OCI-LY1 (cell line): Measurements from ENCODE around the gene DNAAF8.

Experiments
- H2AFZ ChIP-seq: fragments of 200-600 bp; sonication (generic), shearing (Covaris generic); 2 replicates; pipeline ENCODE4 v1.6.0; 2014; ENCODE audit warnings: antibody characterized with exemption, mild to moderate bottlenecking, low read length
- H3F3A ChIP-seq: fragments of 200-600 bp; sonication (generic), shearing (Covaris generic); 2 replicates; pipeline ENCODE4 v1.6.0; 2014; ENCODE audit warnings: mild to moderate bottlenecking, antibody characterized with exemption, low read length, moderate library complexity; ENCODE audit not compliant: insufficient read depth
- H3K27ac ChIP-seq: fragments of 200-600 bp; sonication (generic); 2 replicates; pipeline ENCODE4 v1.5.1; 2014; ENCODE audit warnings: low read length, mixed run types, mild to moderate bottlenecking, low read depth; ENCODE audit not compliant: poor library complexity, severe bottlenecking
- H3K27me3 ChIP-seq: fragments of 200-600 bp; sonication (generic); 2 replicates; pipeline ENCODE4 v1.6.0; 2014; ENCODE audit warnings: antibody characterized with exemption, mild to moderate bottlenecking, low read length, moderate library complexity; ENCODE audit not compliant: insufficient read depth
- H3K36me3 ChIP-seq: fragments of 200-600 bp; sonication (generic); 2 replicates; pipeline ENCODE4 v1.6.1; 2014; ENCODE audit warnings: mild to moderate bottlenecking, antibody characterized with exemption, low read length, moderate library complexity, mixed read lengths; ENCODE audit not compliant: insufficient read depth
- H3K4me1 ChIP-seq: fragments of 200-600 bp; sonication (generic); 2 replicates; pipeline ENCODE4 v1.5.1; 2014; ENCODE audit warnings: mild to moderate bottlenecking, low read length, moderate library complexity; ENCODE audit not compliant: insufficient read depth, severe bottlenecking
- H3K4me2 ChIP-seq: fragments of 200-600 bp; sonication (generic), shearing (Covaris generic); 2 replicates; pipeline ENCODE4 v1.6.1; 2014; ENCODE audit warnings: low read length
- H3K4me3 ChIP-seq: fragments of 200-600 bp; sonication (generic); 2 replicates; pipeline ENCODE4 v1.5.1; 2014; ENCODE audit warnings: low read length, low read depth, mild to moderate bottlenecking, mixed read lengths; ENCODE audit not compliant: poor library complexity, severe bottlenecking
- H3K79me2 ChIP-seq: fragments of 200-600 bp; shearing (Covaris generic); 2 replicates; pipeline ENCODE4 v1.6.1; 2016; ENCODE audit warnings: mixed run types, low read length, mixed read lengths; ENCODE audit not compliant: insufficient read depth
- H3K9ac ChIP-seq: fragments of 200-600 bp; sonication (generic), shearing (Covaris generic); 2 replicates; pipeline ENCODE4 v1.6.1; 2014; ENCODE audit warnings: mild to moderate bottlenecking, low read length, mixed read lengths
- H3K9me2 ChIP-seq: fragments of 200-600 bp; sonication (generic), shearing (Covaris generic); 2 replicates; pipeline ENCODE4 v1.6.1; 2014; ENCODE audit warnings: low read depth, mild to moderate bottlenecking, low read length, mixed read lengths
- H3K9me3 ChIP-seq: fragments of 200-600 bp; shearing (Covaris generic); 2 replicates; pipeline ENCODE4 v1.6.1; 2014; ENCODE audit warnings: low read length, mixed read lengths
- H4K20me1 ChIP-seq: fragments of 200-600 bp; sonication (generic), shearing (Covaris generic); 2 replicates; pipeline ENCODE4 v1.6.0; 2016; ENCODE audit warnings: mild to moderate bottlenecking, low read length; ENCODE audit not compliant: insufficient read depth
- CTCF ChIP-seq: fragments of 200-600 bp; sonication (generic), shearing (Covaris generic); IDR thresholded peaks from 2 replicates; pipeline ENCODE4 v1.5.1; 2017; ENCODE audit warnings: mild to moderate bottlenecking, antibody characterized with exemption, low read length, moderate library complexity, mixed read lengths
- EZH2 ChIP-seq: fragments of 200-600 bp; sonication (generic), shearing (Covaris generic); IDR thresholded peaks from 2 replicates; pipeline ENCODE4 v1.8.0; 2017; ENCODE audit warnings: borderline replicate concordance, mixed run types, mild to moderate bottlenecking, antibody characterized with exemption, low read length, moderate library complexity, mixed read lengths

Gene DNAAF8

GRCh38 chr16:4795828-4796572 lies 61.7 kb downstream of the DNAAF8 start:
- no peaks in the 10 kb centered on the region for H3K9me2 ChIP-seq
- no peaks in the 10 kb centered on the region for H3K79me2 ChIP-seq
- H3K4me3 ChIP-seq = peak overlapping the region; percentile 48
- no peak overlapping the region; the same call in 1 of the 2 replicates for H3K9ac ChIP-seq
- peaks cover 3% of the 10 kb centered on the region; the same call in 1 of the 2 replicates for H3K27me3 ChIP-seq
- H3K27ac ChIP-seq = no peak overlapping the region
- TF ChIP-seq EZH2 (no peak), CTCF (no peak)
- no peaks in the 10 kb centered on the region for H4K20me1 ChIP-seq
- H3K4me1 ChIP-seq = no peaks in the 10 kb centered on the region
- H3K36me3 ChIP-seq = no peaks in the 10 kb centered on the region
- H3K9me3 ChIP-seq = no peaks in the 10 kb centered on the region
- peak overlapping the region; percentile 45; the same call in 1 of the 2 replicates for H3K4me2 ChIP-seq
- H3F3A ChIP-seq = no peaks in the 10 kb centered on the region
- H2AFZ ChIP-seq = no peak overlapping the region

GRCh38 chr16:4796982-4797804 lies 62.9 kb downstream of the DNAAF8 start:
- Histone ChIP-seq H3K27ac (no peak overlapping the region), H4K20me1 (no peaks in the 10 kb centered on the region), H3K4me1 (peaks cover 9% of the 10 kb centered on the region), H3K9me2 (no peaks in the 10 kb centered on the region), H3K4me3 (no peak overlapping the region), H3K79me2 (no peaks in the 10 kb centered on the region), H3K36me3 (no peaks in the 10 kb centered on the region), H3K4me2 (no peak overlapping the region), H3F3A (no peaks in the 10 kb centered on the region), H3K9me3 (no peaks in the 10 kb centered on the region), H2AFZ (no peak overlapping the region), H3K27me3 (peaks cover 3% of the 10 kb centered on the region; the same call in 1 of the 2 replicates), H3K9ac (no peak overlapping the region)
- TF ChIP-seq EZH2 = no peak
- no peak for TF ChIP-seq CTCF

GRCh38 chr16:4797805-4798252 lies 63.5 kb downstream of the DNAAF8 start:
- Histone ChIP-seq H3K4me3 (no peak overlapping the region), H3K9me3 (no peaks in the 10 kb centered on the region), H3K79me2 (no peaks in the 10 kb centered on the region), H3K9ac (no peak overlapping the region), H3K4me1 (peaks cover 9% of the 10 kb centered on the region), H3F3A (no peaks in the 10 kb centered on the region), H3K27me3 (peaks cover 3% of the 10 kb centered on the region; the same call in 1 of the 2 replicates), H3K4me2 (no peak overlapping the region), H3K9me2 (no peaks in the 10 kb centered on the region), H2AFZ (no peak overlapping the region), H3K27ac (no peak overlapping the region), H3K36me3 (no peaks in the 10 kb centered on the region), H4K20me1 (no peaks in the 10 kb centered on the region)
- no peak for TF ChIP-seq EZH2
- no peak for TF ChIP-seq CTCF
